ENCODE results near the gene MAP3K10.

The MAP3K10 gene

DNA sequence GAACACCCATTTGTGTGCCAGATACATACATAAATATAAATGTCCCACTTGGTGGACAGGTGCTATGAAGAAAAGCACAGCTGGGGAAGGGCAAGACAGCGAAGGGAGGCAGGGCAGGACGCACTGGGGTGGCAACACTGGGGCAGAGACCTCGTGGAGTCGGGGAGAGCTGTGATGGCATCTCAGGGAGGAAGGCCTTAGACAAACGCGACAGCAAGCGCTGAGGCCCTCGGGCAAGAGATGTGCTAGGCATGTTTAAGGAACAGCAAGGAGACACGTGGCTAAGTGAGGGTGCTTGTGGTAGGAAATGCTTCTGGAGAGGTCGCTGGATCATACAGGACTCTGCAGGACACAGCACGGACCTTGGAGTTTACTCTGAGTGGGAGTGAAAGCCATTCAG is 58.6 kb downstream of the MAP3K10 start:
- DNase-seq (ENCODE audit: low read depth), result no peak

DNA sequence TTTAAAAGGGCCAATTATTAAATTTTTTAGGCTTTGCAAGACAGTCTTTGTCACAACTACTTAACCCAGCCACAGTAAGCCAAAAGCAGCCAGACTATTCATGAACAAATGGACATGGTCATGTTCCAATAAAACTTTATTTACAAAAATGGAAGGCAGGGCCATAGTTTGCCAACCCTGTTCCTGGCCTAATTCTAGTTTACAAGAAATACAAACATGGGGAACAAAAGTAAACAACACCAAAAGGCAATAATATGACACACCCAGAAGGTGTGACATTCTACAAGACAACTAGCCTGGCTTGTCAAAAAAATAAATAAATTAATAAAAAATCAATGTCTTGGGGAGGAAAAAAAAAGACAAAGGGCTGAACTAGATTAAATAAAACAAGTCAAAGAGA is 60.0 kb downstream of the MAP3K10 start:
- no peak for DNase-seq (ENCODE audit: low read depth)

DNA sequence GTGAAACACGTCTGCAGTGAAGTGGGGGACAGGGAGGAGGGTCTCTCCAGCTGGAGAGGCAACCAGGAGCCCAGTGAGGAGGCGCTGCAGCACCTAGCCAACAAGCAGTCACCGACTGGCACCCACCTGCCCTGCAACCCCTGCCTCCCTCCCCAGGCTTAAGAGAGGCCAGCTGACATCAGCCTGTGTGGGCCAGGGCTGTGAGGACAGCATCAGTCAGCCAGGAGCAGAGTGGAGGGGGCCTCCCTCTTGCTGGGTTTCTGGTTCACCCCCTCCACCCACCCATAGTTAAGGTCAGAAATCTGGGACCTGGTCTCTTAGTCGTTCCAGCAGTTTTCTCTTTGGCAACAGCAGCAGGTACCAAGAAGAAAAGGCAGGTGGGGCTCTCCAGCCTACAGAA is 60.8 kb downstream of the MAP3K10 start:
- no peak for DNase-seq (ENCODE audit: low read depth)

DNA sequence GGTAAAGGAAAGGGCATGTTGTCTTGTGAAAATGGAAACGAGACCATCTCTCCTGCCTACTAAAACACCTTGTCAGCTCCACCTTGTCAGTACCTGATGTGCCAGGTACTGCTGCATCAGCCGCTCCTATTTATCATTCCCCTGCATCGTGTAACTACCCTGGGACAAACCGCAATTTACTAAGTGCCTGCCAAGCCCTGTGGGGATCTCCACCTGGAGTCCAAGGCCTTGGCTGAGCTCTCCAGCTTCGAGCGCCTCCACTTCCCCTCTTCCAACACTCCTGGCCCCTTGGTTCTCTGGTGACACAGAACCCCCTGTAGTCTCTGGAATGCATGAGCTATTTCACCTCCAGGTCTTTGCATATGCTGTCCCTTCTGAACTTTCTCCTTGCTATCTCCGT is 61.2 kb downstream of the MAP3K10 start:
- no peak for DNase-seq (ENCODE audit: low read depth)

DNA sequence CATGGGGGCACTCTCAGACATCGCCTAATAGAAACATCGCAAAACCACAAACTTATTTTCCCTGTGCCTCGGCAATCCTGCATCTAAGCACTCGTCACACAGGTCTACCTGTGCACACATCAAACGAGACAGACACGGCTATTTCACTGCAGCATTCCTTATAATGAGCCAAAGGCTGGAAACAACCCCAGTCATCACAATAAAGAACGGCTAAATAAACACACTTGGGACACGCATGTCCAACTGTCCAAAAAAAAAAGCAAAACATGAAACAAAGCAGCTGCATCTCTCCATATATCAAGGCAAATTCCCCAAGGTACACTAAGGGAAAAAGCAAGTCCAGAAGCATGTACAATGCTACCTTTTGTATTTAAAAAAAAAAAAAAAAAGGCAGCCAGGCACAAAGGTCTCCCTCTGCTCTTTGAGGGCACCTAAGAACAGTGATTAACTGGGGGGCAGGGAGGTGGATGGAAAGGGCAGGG is 62.4 kb downstream of the MAP3K10 start:
- no peak for DNase-seq (ENCODE audit: low read depth)

DNA sequence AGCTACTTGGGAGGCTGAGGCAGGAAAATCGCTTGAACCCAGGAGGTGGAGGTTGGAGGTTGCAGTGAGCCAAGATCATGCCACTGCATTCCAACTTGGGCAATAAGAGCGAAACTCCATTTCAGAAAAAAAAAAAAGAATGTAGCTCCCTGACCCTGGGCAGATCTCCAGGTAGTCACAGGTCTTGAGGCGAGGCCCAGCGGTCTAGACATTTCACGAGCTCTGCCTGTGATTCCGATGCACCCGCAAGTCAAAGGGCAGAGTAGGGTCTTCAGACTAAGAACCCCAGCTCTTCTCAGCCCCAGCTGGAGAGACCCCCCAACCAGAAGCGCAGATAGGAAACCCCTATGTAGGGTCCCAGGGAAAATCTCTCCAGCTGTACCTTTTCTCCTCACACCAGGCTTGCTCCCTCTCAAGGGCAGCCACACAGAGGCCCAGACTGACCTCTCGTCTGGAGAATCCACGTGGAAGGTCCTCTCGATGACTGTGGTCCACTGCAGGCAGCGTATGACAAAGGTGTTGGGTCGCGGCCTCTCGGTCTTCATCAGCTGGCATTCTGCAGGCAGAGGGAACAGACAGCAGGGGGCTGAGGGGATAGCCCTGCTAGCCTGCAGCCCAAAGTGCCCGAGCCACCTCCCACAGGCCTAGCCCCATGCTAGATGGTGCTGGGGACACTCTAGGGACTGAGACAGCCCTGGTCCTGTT is 63.6 kb downstream of the MAP3K10 start:
- no peak for DNase-seq (ENCODE audit: low read depth)

DNA sequence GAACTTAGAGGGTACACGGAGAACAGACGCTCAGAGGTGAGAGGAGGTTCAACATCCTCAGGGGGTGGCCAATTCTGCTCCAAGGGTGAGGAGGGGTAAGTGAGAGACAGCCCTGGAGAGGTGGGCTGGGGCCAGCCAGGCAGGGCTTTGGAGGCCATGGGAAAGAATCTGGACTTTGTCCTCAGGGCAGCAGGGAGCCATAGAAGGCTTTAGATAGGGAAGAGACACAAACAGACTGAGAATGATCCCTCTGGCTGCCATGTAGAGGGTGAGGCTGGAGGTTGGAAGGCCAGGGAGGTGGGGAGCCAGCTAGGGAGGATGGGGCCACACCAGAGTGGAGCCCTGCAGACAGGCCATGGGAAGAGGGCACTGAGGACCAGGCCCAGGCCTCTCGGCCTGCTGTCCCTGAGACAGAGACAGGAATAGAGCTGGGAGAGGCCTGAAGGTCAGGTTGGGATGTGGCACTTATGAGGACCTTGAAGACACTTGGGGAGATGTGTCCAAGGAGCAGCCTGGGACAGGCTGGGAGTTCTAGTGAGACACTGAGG is 64.5 kb downstream of the MAP3K10 start:
- DNase-seq (ENCODE audit: low read depth), result no peak

DNA sequence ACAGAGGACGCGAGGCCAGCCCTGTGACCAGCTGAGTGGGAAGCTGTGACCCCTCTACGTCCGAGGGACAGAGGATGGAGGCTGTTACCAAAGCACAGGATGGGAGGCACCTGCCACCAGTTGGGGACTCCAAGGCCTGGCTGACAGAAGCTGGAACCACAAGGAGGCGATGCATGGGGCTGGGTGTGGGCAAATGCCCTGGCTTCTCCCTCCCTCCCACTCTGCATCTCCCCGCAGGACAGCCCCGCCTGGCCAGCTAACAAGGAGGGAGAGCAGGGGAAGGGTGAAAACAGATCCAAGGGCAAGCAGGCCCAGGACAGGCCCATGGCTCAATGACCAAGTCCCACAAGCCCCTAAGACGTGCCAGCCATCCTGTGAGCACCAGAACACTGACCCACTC is 65.3 kb downstream of the MAP3K10 start:
- no peak for DNase-seq (ENCODE audit: low read depth)

DNA sequence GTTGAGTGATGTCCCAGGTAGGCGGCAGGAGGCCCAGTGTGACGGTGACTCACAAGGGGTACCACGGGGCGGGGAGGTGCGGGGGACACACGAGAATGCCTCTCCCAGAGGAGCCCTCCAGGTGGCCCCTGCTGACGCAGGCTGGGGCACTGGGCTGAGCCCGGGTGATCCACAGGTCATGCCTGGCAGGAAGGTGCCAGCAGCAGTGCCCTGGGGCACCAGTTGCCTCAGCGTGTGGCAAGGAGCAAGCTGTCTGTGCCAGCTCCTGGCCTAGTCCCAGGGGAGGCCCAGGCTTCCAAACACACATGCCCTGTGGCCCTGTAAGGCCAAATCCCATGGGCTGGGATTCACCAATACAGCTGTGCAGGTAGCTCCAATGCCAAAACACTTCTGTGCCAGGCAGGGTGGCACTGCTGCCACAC is 65.9 kb downstream of the MAP3K10 start:
- DNase-seq (ENCODE audit: low read depth), result no peak

DNA sequence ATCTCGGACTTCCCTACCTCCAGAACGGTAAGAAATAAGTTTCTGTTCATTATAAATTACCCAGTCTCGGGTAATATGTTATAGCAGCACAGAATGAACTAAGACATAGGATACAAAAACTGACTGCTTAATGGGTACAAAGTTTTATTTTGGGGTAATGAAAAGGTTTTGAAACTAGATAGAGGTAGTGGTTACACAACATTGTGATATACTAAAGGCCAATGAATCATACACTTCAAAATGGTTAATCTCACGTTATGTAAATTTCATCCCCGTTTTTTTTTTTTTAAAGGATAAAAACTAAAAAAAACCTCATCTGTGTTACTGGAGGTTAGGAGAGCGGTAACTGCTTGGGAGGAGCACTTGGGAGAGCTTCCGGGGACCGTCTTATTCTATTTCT is 70.4 kb downstream of the MAP3K10 start:
- no peak for DNase-seq (ENCODE audit: low read depth)

DNA sequence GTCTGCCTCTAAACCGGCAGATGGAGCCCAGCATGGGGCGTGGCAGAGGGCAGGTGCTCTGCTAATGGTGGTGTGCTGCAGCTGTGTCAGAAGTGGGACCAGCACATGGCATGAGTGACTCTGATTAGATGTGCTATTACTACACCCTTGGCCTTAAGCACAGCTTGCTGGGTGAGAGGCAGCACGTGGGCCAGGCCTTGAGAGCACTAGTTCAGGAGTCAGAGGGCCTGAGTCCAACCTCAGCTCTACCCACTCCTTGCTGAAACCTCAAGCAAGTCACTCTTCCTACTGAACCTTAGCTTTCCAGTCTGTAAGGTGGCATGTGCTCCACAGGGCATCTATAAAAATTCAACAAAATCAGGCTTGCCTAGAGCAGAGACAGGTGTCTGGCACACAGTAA is 71.2 kb downstream of the MAP3K10 start:
- DNase-seq (ENCODE audit: low read depth), result no peak

DNA sequence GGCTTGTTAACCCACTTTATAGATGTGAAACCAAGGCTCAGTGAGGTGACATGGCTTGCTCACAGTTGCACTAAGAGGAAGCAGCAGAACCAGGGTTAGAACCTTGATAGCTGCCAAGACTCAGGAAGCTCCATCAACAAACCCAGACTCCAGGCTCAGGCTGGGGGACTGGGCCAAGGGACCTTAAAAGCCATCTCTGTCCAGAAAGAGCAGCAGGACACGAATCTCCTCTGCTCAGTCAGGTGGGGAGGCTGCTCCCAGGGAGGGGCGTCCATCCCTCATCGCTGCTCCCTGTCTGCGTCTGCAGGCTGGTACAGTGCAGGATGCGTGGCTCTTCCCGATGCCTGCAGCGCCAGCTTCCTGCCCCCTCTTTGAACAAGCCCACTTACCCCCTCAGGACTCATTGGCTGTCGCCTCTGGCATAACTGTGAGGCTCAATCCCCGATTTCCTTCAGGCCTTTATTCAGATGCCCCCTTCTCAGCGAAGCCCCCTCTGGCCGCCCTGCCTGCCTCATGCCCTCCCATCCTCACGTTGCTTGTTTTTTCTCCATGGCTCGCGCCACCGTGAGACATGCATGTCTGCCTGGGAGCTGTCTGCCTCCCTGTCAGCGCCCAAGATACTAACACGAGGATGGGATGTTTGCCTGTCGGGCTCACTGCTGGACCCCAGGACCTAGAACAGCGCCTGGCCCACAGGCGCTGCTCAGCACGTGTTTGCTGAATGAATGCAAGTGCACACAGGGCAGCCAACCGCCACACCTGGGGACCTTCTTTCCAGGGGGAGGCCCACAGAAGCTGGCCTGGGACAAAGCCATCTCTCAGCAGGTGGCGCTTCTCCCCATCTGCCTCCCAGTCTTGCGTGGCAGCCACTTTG is 72.5 kb downstream of the MAP3K10 start:
- DNase-seq (ENCODE audit: low read depth), result no peak

DNA sequence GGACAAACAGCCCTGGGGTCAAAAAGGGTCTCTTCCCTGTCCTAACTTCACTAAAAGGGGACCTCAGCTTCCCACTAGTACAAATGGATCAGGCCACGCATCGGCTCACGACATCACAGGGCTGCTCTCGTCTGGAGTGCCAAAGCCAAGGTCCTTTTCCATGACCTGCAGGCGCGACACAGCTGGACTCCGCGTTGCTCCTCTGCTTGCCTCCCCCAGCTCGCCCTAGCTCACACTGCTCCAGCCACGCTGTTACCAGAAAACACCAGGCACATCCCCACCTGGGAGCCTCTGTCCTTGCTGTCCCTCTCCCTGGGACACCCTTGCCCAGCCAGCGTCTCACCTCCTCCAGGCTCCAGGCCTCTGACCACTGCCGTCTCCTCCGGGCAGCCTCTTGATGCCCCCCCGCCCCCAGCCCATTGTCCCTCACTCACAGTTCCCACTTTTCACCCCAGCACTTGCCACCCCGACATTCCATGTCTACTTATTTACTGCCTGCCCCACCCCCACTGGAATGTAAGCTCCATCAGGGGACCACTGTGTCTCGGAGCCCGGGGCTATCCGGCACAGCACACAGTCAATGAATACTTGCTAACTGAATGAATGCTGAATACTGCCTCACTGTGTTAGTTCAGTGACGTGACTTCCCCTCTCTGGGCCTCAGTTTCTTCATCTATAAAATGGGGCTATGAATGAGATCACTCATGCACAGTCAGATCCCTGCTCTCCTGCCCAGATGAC is 73.3 kb downstream of the MAP3K10 start:
- no peak for DNase-seq (ENCODE audit: low read depth)
